ENCODE measurements around the gene FNBP1. TPM values are rescaled to one million over a fixed set of nuclear protein-coding genes. Genes with fewer than 3 reads are reported as not detected.

The FNBP1 gene
- total and polyA plus RNA-seq, 10 of the 15 experiments (the other 5 are each of a cell fraction or from before 2014, with no cell fraction given) = 64.5 to 353 (median 179) TPM

DNA sequence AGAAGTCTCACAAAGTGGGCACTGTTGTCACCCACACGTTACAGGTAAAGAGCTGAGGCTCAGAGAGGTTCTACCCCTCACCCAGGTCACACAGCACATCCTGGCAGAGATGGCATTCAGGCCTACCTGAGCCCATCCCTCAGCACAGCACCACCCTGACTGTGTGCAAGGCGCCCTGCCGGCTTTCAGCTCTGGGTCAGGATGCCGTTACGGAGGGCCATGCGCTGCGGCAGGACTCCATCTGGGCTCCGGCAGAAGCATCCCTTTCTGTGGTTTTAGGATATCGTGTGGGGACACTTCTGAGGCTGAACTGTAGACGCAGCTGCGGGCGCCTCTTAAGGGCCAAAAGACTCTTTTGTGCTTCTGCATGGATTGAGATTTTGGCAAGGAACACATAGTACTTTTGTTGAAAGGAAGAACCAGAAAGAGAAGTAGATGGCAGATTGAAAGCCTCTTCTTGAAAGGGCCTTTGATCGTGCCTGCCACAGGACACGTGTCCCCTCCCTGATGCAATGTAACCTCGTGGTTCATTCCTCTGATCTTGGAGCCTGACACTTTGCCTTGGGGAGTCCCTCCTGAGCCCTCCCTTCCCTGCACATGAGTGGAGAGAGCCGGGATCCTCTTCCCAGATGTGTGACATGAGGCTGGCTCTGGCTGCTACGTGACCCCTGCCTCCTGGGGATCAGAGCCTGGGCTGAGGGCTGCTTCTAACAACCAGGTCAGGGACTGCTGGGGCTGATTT lies 176.4 kb downstream of the FNBP1 start (continued):
- TF ChIP-seq, protein P1, sequence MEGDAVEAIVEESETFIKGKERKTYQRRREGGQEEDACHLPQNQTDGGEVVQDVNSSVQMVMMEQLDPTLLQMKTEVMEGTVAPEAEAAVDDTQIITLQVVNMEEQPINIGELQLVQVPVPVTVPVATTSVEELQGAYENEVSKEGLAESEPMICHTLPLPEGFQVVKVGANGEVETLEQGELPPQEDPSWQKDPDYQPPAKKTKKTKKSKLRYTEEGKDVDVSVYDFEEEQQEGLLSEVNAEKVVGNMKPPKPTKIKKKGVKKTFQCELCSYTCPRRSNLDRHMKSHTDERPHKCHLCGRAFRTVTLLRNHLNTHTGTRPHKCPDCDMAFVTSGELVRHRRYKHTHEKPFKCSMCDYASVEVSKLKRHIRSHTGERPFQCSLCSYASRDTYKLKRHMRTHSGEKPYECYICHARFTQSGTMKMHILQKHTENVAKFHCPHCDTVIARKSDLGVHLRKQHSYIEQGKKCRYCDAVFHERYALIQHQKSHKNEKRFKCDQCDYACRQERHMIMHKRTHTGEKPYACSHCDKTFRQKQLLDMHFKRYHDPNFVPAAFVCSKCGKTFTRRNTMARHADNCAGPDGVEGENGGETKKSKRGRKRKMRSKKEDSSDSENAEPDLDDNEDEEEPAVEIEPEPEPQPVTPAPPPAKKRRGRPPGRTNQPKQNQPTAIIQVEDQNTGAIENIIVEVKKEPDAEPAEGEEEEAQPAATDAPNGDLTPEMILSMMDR (IDR thresholded peaks at IDR 0.05 in 2 of 3, conservative IDR thresholded peaks at IDR 0.05 in 1 of 3; ENCODE audit: control insufficient read depth in 2 of 3, extremely low read depth in 1 of 3, insufficient read depth in 1 of 3, low read depth in 3 of 3, low read length in 3 of 3) = no peak
- TF ChIP-seq SIX5 (IDR thresholded peaks at IDR 0.05; ENCODE audit: low read depth, low read length, severe bottlenecking) (no peak), CREM (IDR thresholded peaks at IDR 0.05; ENCODE audit: low read depth) (no peak), TCF12 (IDR thresholded peaks at IDR 0.05; ENCODE audit: low read depth, low read length) (no peak)

DNA sequence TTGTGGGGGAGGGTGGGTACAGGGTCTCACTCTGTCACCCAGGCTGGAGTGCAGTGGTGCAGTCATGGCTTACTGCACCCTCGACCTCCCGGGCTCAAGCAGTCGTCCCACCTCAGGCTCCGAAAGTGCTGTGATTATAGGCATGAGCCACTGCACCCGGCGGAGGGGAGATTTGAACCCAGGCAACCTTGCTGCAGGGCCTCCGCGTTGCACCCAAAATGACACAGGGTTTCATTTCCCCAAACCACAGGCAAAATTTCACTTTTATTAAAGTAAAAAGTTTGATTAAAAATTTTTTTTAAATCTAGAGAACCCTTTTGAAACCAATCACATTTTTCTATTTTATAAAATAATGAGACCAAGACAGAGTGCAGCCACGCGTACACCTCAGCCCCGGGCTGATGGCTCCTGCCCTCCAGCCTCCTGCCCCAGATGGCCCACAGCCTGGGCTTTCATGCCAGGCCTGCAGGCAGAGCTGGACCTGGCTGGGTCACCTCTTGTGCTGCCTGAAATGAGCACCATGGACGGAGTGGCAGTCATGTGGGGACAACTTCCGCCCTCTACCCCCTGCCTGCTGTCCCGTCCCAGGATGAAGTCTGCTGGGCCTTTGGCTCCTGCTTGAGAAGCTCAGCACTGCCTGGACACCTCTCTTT lies 177.2 kb downstream of the FNBP1 start:
- no peak for FAIRE-seq
- TF ChIP-seq WRNIP1 (IDR thresholded peaks at IDR 0.05; ENCODE audit: borderline replicate concordance, low read depth, low read length) = no peak
- TF ChIP-seq, protein P2, sequence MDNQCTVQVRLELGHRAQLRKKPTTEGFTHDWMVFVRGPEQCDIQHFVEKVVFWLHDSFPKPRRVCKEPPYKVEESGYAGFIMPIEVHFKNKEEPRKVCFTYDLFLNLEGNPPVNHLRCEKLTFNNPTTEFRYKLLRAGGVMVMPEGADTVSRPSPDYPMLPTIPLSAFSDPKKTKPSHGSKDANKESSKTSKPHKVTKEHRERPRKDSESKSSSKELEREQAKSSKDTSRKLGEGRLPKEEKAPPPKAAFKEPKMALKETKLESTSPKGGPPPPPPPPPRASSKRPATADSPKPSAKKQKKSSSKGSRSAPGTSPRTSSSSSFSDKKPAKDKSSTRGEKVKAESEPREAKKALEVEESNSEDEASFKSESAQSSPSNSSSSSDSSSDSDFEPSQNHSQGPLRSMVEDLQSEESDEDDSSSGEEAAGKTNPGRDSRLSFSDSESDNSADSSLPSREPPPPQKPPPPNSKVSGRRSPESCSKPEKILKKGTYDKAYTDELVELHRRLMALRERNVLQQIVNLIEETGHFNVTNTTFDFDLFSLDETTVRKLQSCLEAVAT (IDR thresholded peaks at IDR 0.05) = no peak
- TF ChIP-seq ZNF384 (IDR thresholded peaks at IDR 0.05; ENCODE audit: borderline replicate concordance, low read depth, low read length) = no peak
- no peak for TF ChIP-seq BHLHE40 (IDR thresholded peaks at IDR 0.05; ENCODE audit: borderline replicate concordance in 1 of 2, low read depth in 2 of 2, low read length in 1 of 2)
- Histone ChIP-seq H3K4me1 (ENCODE audit: control insufficient read depth, insufficient read depth, low read length) (peaks cover 5% of the 10 kb centered on the region), H3K79me2 (ENCODE audit: control insufficient read depth, insufficient read depth, low read length) (no peaks in the 10 kb centered on the region), H3K27me3 (replicated peaks in 1 of 2; ENCODE audit: control insufficient read depth in 2 of 2, insufficient read depth in 2 of 2, low read length in 1 of 2) (no peaks in the 10 kb centered on the region), H3K9me3 (replicated peaks; ENCODE audit: control insufficient read depth, insufficient read depth, low read length) (no peaks in the 10 kb centered on the region), H4K20me1 (ENCODE audit: control insufficient read depth, insufficient read depth) (no peaks in the 10 kb centered on the region), H3K4me2 (ENCODE audit: control insufficient read depth, insufficient read depth) (no peak overlapping the region), H2AFZ (ENCODE audit: control insufficient read depth, low read depth, low read length) (no peak overlapping the region), H3K9ac (ENCODE audit: control insufficient read depth, insufficient read depth, low read length) (no peak overlapping the region), H3K27ac (ENCODE audit: control insufficient read depth, insufficient read depth) (no peak overlapping the region), H3K36me3 (ENCODE audit: control insufficient read depth in 2 of 2, insufficient read depth in 2 of 2, low read length in 1 of 2) (peaks cover 0 to 2% of the 10 kb centered on the region in 2 experiments; a peak in 3 of 4 replicates), H3K4me3 (no peak overlapping the region)
- POLR2A ChIA-PET = no interaction called here
- in situ Hi-C loops (cut with MboI) = no loop called here
- no peak for DNase-seq (ENCODE audit: low read depth, low spot score)
- ATAC-seq = no peak
- RAD21 ChIA-PET (ENCODE audit: unreplicated experiment) = no interaction called here
- no TSS peak for BruUV-seq (replicated peaks)
- 77% methylated on average over 13 of the region's 14 CpGs for WGBS (ENCODE audit: insufficient coverage, insufficient replicate concordance, low lambda C conversion rate, missing lambda C conversion rate)
- SMC1A ChIA-PET (ENCODE audit: uncharacterized antibody, unreplicated experiment) = no interaction called here
- CTCF ChIA-PET = no interaction called here
- intact Hi-C loops (cut with micrococcal nuclease; ENCODE audit: unreplicated experiment) = no loop called here
